Right atrium auricular region (tissue), 2 donors: ENCODE measurements around the gene ALX1. TPM values are rescaled to one million over a fixed set of nuclear protein-coding genes. Genes with fewer than 3 reads are reported as not detected.

Experiments used
- DNase-seq: peaks from one replicate; pipeline ENCODE4 v3.0.0-alpha.2; 2019; ENCODE audit warnings: low spot score
- H3K27ac ChIP-seq, 2 donors: fragments of 200-600 bp; sonication (generic); 1 replicate in 1 of 2; 2 replicates in 1 of 2; pipeline ENCODE4 v1.5.1; 2016 to 2019
- H3K27me3 ChIP-seq, 2 donors: fragments of 200-600 bp; sonication (generic); one replicate each; pipeline versions ENCODE4 v1.5.1 to v1.6.0; 2017 to 2019
- H3K36me3 ChIP-seq: fragments of 200-600 bp; sonication (generic); one replicate; pipeline ENCODE4 v1.5.1; 2016
- H3K4me1 ChIP-seq, 2 donors: fragments of 200-600 bp; sonication (generic); one replicate each; pipeline versions ENCODE4 v1.5.1 to v1.6.0; 2017 to 2019
- H3K4me3 ChIP-seq, 2 donors: fragments of 200-600 bp; sonication (generic); 1 replicate in 1 of 2; 2 replicates in 1 of 2; pipeline ENCODE4 v1.5.1; 2017 to 2019; ENCODE audit warnings: mild to moderate bottlenecking in 1 of 2, moderate library complexity in 1 of 2
- H3K9me3 ChIP-seq, 2 donors: fragments of 200-600 bp; sonication (generic); one replicate each; pipeline ENCODE4 v1.5.1; 2019
- CTCF ChIP-seq, 2 donors: fragments of 200-600 bp; sonication (generic); IDR thresholded peaks; one replicate each; pipeline ENCODE4 v1.5.1; 2019; ENCODE audit warnings: antibody characterized with exemption in 2 of 2
- total RNA-seq, 2 donors: library from RNA; depleted of rRNA; stranded (reverse); fragments of >200 nt; gene quantifications; one replicate each; pipeline ENCODE4 v1.1.0, GENCODE V29; 2016

ALX1 gene
- total RNA-seq, 2 donors from 2014 or later: not detected

GRCh38 chr12:85260896-85261295 is 19.1 kb upstream of the ALX1 start:
- DNase-seq: no peak
- no peak for TF ChIP-seq CTCF (IDR thresholded peaks at IDR 0.05)
- Histone ChIP-seq H3K9me3 (no peaks in the 10 kb centered on the region), H3K27me3 (no peaks in the 10 kb centered on the region), H3K36me3 (no peaks in the 10 kb centered on the region), H3K4me1 (no peaks in the 10 kb centered on the region), H3K4me3 (no peak overlapping the region), H3K27ac (no peak overlapping the region)

GRCh38 chr12:85266356-85266755 is 13.7 kb upstream of the ALX1 start:
- Histone ChIP-seq H3K4me3 (no peak overlapping the region), H3K36me3 (no peaks in the 10 kb centered on the region), H3K4me1 (no peaks in the 10 kb centered on the region), H3K9me3 (no peaks in the 10 kb centered on the region), H3K27ac (no peak overlapping the region), H3K27me3 (no peaks in the 10 kb centered on the region)
- DNase-seq: no peak
- TF ChIP-seq CTCF (IDR thresholded peaks at IDR 0.05): no peak

GRCh38 chr12:85273381-85274314 is 6.4 kb upstream of the ALX1 start:
- no peaks in the 10 kb centered on the region for H3K36me3 ChIP-seq
- peaks cover 0 to 15% of the 10 kb centered on the region in 2 donors for H3K27me3 ChIP-seq
- DNase-seq: no peak
- H3K9me3 ChIP-seq: peaks cover 0 to under 1% of the 10 kb centered on the region in 2 donors
- H3K4me1 ChIP-seq: no peaks in the 10 kb centered on the region
- H3K4me3 ChIP-seq: no peak overlapping the region
- TF ChIP-seq CTCF (IDR thresholded peaks at IDR 0.05): no peak
- H3K27ac ChIP-seq: no peak overlapping the region

- Histone ChIP-seq H3K4me1 (no peaks in the 10 kb centered on the region), H3K27me3 (peaks cover 0 to 17% of the 10 kb centered on the region in 2 donors), H3K9me3 (peaks cover 0 to 7% of the 10 kb centered on the region in 2 donors), H3K36me3 (no peaks in the 10 kb centered on the region), H3K27ac (no peak overlapping the region), H3K4me3 (no peak overlapping the region)
- DNase-seq: no peak
- TF ChIP-seq CTCF (IDR thresholded peaks at IDR 0.05): no peak
These were observed 5.7 kb upstream of the ALX1 start for GRCh38 chr12:85274315-85274651.

- Histone ChIP-seq H3K4me3 (no peak overlapping the region), H3K4me1 (peaks cover 0 to 5% of the 10 kb centered on the region in 2 donors), H3K36me3 (no peaks in the 10 kb centered on the region), H3K27ac (no peak overlapping the region), H3K9me3 (peaks cover 0 to 11% of the 10 kb centered on the region in 2 donors), H3K27me3 (peaks cover 5 to 25% of the 10 kb centered on the region in 2 donors)
- no peak for DNase-seq
- no peak for TF ChIP-seq CTCF (IDR thresholded peaks at IDR 0.05)
These were observed 4.6 kb upstream of the ALX1 start for GRCh38 chr12:85275374-85275773.
